A549 (cell line): ENCODE data around the gene FNIP2. TPM values are rescaled to one million over a fixed set of nuclear protein-coding genes. Genes with fewer than 3 reads are reported as not detected.

Source experiments
- ATAC-seq, 2 experiments: fragments of 200-7000 bp in 1 of 2; fragments of >200 bp in 1 of 2; cut with Nextera tagmentation in 1 of 2; cut with Tn5 transposase in 1 of 2; 3 replicates each; pipeline versions ENCODE4 v1.8.0 to v1.9.1; 2018 to 2020; ENCODE audit warnings: mild to moderate bottlenecking in 1 of 2, moderate library complexity in 1 of 2
- CTCF ChIA-PET: fragments of 300-600 bp; sonication (Branson Sonifier 250); formaldehyde crosslinking; extraction: SDS; loops from one replicate; lab custom pipeline; 2021; ENCODE audit warnings: antibody characterized with exemption, inconsistent platforms; lab: Yijun Ruan, JAX
- POLR2A ChIA-PET: fragments of 350-600 bp; formaldehyde crosslinking; extraction: SDS; loops from one replicate; lab custom pipeline; 2021; ENCODE audit warnings: antibody characterized with exemption, inconsistent platforms; lab: Yijun Ruan, JAX
- DNase-seq, 2 experiments: peaks; one replicate each; pipeline versions ENCODE4 v3.0.0 to v3.0.0-alpha.2; 2011 to 2016; ENCODE audit warnings: low read depth in 1 of 2, low spot score in 1 of 2
- FAIRE-seq: peaks from 2 replicates; lab custom pipeline; 2011; peaks lifted over from hg19 to GRCh38; lab: Jason Lieb, UNC
- H3K27ac ChIP-seq, 2 experiments: fragments of >200 bp; sonication (Bioruptor Twin); formaldehyde crosslinking; 3 replicates each; pipeline ENCODE4 v1.5.1; 2016 to 2017
- H3K4me1 ChIP-seq: fragments of >200 bp; sonication (Bioruptor Twin); formaldehyde crosslinking; 3 replicates; pipeline ENCODE4 v1.6.1; 2016
- H3K4me2 ChIP-seq: fragments of >200 bp; sonication (Bioruptor Twin); formaldehyde crosslinking; 3 replicates; pipeline ENCODE4 v1.6.1; 2016
- H3K4me3 ChIP-seq: fragments of >200 bp; sonication (Bioruptor Twin); formaldehyde crosslinking; 3 replicates; pipeline ENCODE4 v1.5.1; 2016
- H3K9me3 ChIP-seq: fragments of >200 bp; sonication (Bioruptor Twin); formaldehyde crosslinking; 3 replicates; pipeline ENCODE4 v1.6.1; 2016
- CBX2 ChIP-seq: fragments of 200-600 bp; sonication (generic); IDR thresholded peaks from 2 replicates; pipeline ENCODE4 v1.6.1; 2016; ENCODE audit warnings: low read depth, mild to moderate bottlenecking, borderline replicate concordance
- CEBPB ChIP-seq, 2 experiments: fragments of >200 bp in 1 of 2; sonication (Bioruptor Twin) in 1 of 2; formaldehyde crosslinking in 1 of 2; IDR thresholded peaks; 2 replicates each; pipeline ENCODE4 v1.6.1; 2012 to 2016
- CHD4 ChIP-seq: fragments of 200-600 bp; sonication (generic); IDR thresholded peaks from 2 replicates; pipeline ENCODE4 v1.6.1; 2016; ENCODE audit warnings: antibody characterized with exemption, mild to moderate bottlenecking, borderline replicate concordance
- EHF ChIP-seq: fragments of 250-450 bp; sonication (Bioruptor Pico); IDR thresholded peaks from 2 replicates; pipeline ENCODE4 v1.5.0; 2020; ENCODE audit warnings: mild to moderate bottlenecking
- EHMT2 ChIP-seq: fragments of 200-600 bp; sonication (generic); IDR thresholded peaks from 2 replicates; pipeline ENCODE4 v1.6.1; 2016; ENCODE audit warnings: antibody characterized with exemption, low read depth, mild to moderate bottlenecking, moderate library complexity
- FOSB ChIP-seq: fragments of 250-450 bp; sonication (Bioruptor Pico); IDR thresholded peaks from 2 replicates; pipeline ENCODE4 v1.5.0; 2020; ENCODE audit warnings: mild to moderate bottlenecking, moderate library complexity
- FOSL2 ChIP-seq, 2 experiments: fragments of 450-650 bp in 1 of 2; fragments of >200 bp in 1 of 2; sonication (Bioruptor Twin) in 1 of 2; formaldehyde crosslinking; IDR thresholded peaks; 2 replicates each; pipeline versions ENCODE4 v1.5.0 to v1.6.1; 2016 to 2020; ENCODE audit warnings: mild to moderate bottlenecking in 1 of 2, moderate library complexity in 1 of 2
- HEYL ChIP-seq: fragments of 250-450 bp; sonication (Bioruptor Pico); IDR thresholded peaks from 2 replicates; pipeline ENCODE4 v1.8.0; 2021; ENCODE audit warnings: mild to moderate bottlenecking, moderate library complexity
- HOXB5 ChIP-seq: fragments of 250-450 bp; sonication (Bioruptor Pico); IDR thresholded peaks from 2 replicates; pipeline ENCODE4 v1.5.0; 2020; ENCODE audit warnings: mild to moderate bottlenecking, moderate library complexity
- NFE2L2 ChIP-seq: fragments of 150-350 bp; conservative IDR thresholded peaks from 2 replicates; pipeline ENCODE4 v1.6.1; 2014; ENCODE audit warnings: low read length
- NPAS2 ChIP-seq: fragments of 250-450 bp; sonication (Bioruptor Pico); IDR thresholded peaks from 2 replicates; pipeline ENCODE4 v1.8.0; 2022; ENCODE audit warnings: mild to moderate bottlenecking, moderate library complexity, borderline replicate concordance
- PHF8 ChIP-seq: fragments of 200-600 bp; sonication (generic); IDR thresholded peaks from 2 replicates; pipeline ENCODE4 v1.6.1; 2016; ENCODE audit warnings: low read depth, mild to moderate bottlenecking, antibody characterized with exemption, moderate library complexity, borderline replicate concordance
- RFX5 ChIP-seq: fragments of 450-650 bp; IDR thresholded peaks from 2 replicates; pipeline ENCODE4 v1.7.1; 2014; ENCODE audit warnings: antibody characterized with exemption, mild to moderate bottlenecking, moderate library complexity
- RNF2 ChIP-seq: fragments of 200-600 bp; sonication (generic); IDR thresholded peaks from 2 replicates; pipeline ENCODE4 v1.6.1; 2016; ENCODE audit warnings: low read depth, mild to moderate bottlenecking, antibody characterized with exemption, moderate library complexity, borderline replicate concordance
- SMC3 ChIP-seq: fragments of >200 bp; sonication (Bioruptor Twin); formaldehyde crosslinking; IDR thresholded peaks from 3 replicates; pipeline ENCODE4 v1.6.1; 2018; ENCODE audit warnings: inconsistent platforms
- TFCP2L1 ChIP-seq: fragments of 250-450 bp; sonication (Bioruptor Pico); IDR thresholded peaks from 2 replicates; pipeline ENCODE4 v1.5.0; 2021; ENCODE audit warnings: mild to moderate bottlenecking
- ZC3H11A ChIP-seq: fragments of 450-650 bp; IDR thresholded peaks from 2 replicates; pipeline ENCODE4 v1.6.1; 2014; ENCODE audit warnings: antibody characterized with exemption, mild to moderate bottlenecking
- ZSCAN20 ChIP-seq: fragments of 250-450 bp; sonication (Bioruptor Pico); IDR thresholded peaks from 2 replicates; pipeline ENCODE4 v1.8.0; 2022; ENCODE audit warnings: mild to moderate bottlenecking, moderate library complexity
- WGBS: methylation state at CpG from one replicate; pipeline ENCODE4 v1.1.6; 2017; ENCODE audit errors: missing lambda C conversion rate; 5-methylcytosine and 5-hydroxymethylcytosine counted together
- polyA plus RNA-seq, 4 experiments: library from polyadenylated mRNA; depleted of rRNA in 3 of 4; stranded (reverse); fragments of >200 nt; fragmentation: RNase III in 1 of 4; extraction: RNeasy Plus Mini Kit Qiagen cat#74134 plus additional on column Dnase treatment in 1 of 4; gene quantifications; 2 replicates in 3 of 4; 3 replicates in 1 of 4; pipeline ENCODE4 v1.2.3, GENCODE V29; 2011 to 2017
- TF ChIP-seq, protein P1 (sequence below): fragments of >200 bp; sonication (Bioruptor Twin); formaldehyde crosslinking; IDR thresholded peaks from 3 replicates; pipeline ENCODE4 v1.5.1; 2016
- TF ChIP-seq, protein P2 (sequence below): fragments of 150-350 bp; IDR thresholded peaks from 2 replicates; pipeline ENCODE4 v1.6.1; 2014; ENCODE audit warnings: low read depth, mild to moderate bottlenecking, low read length
- TF ChIP-seq, protein P3 (sequence below): fragments of >200 bp; sonication (Bioruptor Twin); formaldehyde crosslinking; IDR thresholded peaks from 3 replicates; pipeline ENCODE4 v1.6.1; 2016
- TF ChIP-seq, protein P4 (sequence below): fragments of 450-650 bp; IDR thresholded peaks from 2 replicates; pipeline ENCODE4 v1.6.1; 2014; ENCODE audit warnings: antibody characterized with exemption
- TF ChIP-seq, protein P5 (sequence below): IDR thresholded peaks from 2 replicates; pipeline ENCODE4 v1.6.1; 2012
- TF ChIP-seq, protein P6 (sequence below): IDR thresholded peaks from 2 replicates; pipeline ENCODE4 v1.6.1; 2012; ENCODE audit warnings: low read depth, borderline replicate concordance
- TF ChIP-seq, protein P7 (sequence below): IDR thresholded peaks from 2 replicates; pipeline ENCODE4 v1.6.1; 2012

FNIP2 gene
- polyA plus RNA-seq, 2 of the 4 experiments (the other 2 are of a cell fraction), result 2.0 to 2.5 TPM

DNA sequence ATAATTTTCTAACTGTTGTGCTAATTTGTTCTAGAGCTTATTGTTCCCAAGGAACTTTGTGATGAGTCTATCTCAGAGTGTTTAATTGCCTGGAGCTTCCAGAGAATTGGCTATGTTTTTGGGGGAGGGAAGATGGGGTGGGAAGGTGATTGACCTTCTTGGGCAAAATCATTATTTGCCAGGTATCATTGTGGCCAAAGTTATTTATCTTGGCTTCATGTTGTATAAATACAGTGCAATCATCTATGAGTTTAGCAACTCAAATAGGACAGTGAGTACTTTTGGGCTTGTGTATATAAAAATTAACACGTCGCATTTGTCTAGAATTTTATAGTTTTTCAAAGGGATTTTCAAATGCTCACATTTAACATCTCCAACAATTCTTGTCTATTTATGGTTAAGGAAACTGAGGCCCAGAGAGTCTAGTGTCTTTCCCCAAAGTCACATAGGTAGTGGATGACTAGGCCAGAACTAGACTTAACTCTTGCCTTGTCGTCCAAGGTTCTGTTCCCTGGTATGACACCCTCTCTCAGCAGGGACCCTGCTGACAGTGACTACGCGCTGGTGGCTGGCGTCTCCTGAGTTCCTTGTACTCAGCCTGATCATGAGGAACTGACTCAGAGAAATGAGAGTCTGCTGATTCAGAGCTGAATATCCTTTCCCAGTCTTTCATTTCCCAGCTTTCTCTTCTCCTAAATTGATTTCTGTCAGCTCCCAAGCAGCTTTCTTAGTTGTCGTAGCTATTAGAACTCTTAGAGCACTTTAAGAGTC, 27.7 kb downstream of the FNIP2 start:
- FAIRE-seq, result no peak
- DNase-seq, result no peak
- 84% methylated on average over 7 of the region's 7 CpGs for WGBS
- TF ChIP-seq HEYL (CRISPR knock-in tag), result no peak
- no peak for TF ChIP-seq TFCP2L1 (CRISPR knock-in tag)
- TF ChIP-seq SMC3, result no peak
- TF ChIP-seq FOSL2 (IDR thresholded peaks at IDR 0.05), result no peak
- TF ChIP-seq FOSL2 (CRISPR knock-in tag; IDR thresholded peaks at IDR 0.05), result no peak
- TF ChIP-seq ZC3H11A, result no peak
- TF ChIP-seq ZSCAN20 (CRISPR knock-in tag), result no peak
- TF ChIP-seq, protein P1, sequence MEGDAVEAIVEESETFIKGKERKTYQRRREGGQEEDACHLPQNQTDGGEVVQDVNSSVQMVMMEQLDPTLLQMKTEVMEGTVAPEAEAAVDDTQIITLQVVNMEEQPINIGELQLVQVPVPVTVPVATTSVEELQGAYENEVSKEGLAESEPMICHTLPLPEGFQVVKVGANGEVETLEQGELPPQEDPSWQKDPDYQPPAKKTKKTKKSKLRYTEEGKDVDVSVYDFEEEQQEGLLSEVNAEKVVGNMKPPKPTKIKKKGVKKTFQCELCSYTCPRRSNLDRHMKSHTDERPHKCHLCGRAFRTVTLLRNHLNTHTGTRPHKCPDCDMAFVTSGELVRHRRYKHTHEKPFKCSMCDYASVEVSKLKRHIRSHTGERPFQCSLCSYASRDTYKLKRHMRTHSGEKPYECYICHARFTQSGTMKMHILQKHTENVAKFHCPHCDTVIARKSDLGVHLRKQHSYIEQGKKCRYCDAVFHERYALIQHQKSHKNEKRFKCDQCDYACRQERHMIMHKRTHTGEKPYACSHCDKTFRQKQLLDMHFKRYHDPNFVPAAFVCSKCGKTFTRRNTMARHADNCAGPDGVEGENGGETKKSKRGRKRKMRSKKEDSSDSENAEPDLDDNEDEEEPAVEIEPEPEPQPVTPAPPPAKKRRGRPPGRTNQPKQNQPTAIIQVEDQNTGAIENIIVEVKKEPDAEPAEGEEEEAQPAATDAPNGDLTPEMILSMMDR, result no peak
- no peak for TF ChIP-seq CBX2
- no peak for TF ChIP-seq RNF2
- no peak for TF ChIP-seq NPAS2 (CRISPR knock-in tag)
- TF ChIP-seq, protein P2, sequence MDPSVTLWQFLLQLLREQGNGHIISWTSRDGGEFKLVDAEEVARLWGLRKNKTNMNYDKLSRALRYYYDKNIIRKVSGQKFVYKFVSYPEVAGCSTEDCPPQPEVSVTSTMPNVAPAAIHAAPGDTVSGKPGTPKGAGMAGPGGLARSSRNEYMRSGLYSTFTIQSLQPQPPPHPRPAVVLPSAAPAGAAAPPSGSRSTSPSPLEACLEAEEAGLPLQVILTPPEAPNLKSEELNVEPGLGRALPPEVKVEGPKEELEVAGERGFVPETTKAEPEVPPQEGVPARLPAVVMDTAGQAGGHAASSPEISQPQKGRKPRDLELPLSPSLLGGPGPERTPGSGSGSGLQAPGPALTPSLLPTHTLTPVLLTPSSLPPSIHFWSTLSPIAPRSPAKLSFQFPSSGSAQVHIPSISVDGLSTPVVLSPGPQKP, result no peak
- no peak for TF ChIP-seq CHD4
- no peak for TF ChIP-seq CEBPB (IDR thresholded peaks at IDR 0.05)
- TF ChIP-seq, protein P3, sequence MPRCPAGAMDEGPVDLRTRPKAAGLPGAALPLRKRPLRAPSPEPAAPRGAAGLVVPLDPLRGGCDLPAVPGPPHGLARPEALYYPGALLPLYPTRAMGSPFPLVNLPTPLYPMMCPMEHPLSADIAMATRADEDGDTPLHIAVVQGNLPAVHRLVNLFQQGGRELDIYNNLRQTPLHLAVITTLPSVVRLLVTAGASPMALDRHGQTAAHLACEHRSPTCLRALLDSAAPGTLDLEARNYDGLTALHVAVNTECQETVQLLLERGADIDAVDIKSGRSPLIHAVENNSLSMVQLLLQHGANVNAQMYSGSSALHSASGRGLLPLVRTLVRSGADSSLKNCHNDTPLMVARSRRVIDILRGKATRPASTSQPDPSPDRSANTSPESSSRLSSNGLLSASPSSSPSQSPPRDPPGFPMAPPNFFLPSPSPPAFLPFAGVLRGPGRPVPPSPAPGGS, result no peak
- no peak for TF ChIP-seq RFX5
- no peak overlapping the region for H3K4me2 ChIP-seq
- no peak overlapping the region for H3K27ac ChIP-seq
- ChIA-PET CTCF (no interaction called here), POLR2A (no interaction called here)
- no peak for ATAC-seq
- no peak overlapping the region for H3K4me3 ChIP-seq
- H3K9me3 ChIP-seq, result no peaks in the 10 kb centered on the region
- H3K4me1 ChIP-seq, result peaks cover 18% of the 10 kb centered on the region; the same call in 2 of the 3 replicates

DNA sequence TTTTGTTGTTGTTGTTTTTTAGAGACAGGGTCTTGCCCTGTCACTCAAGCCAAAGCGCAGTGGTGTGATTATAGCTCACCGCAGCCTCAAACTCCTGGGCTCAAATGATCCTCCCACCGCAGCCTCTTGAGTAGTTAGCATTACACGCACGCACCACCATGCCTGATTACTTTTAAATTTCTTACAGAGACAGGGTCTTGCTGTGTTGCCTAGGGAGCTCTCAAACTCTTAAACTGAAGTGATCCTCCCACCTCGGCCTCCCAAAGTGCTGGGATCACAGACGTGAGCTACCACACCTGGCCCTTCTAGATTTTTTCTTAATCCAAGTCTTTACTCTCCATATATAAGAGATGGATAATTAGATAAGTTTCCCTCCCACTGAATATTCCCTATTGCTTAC, 29.2 kb downstream of the FNIP2 start:
- WGBS, result 94% methylated on average over 7 of the region's 7 CpGs
- TF ChIP-seq NFE2L2 (no peak), ZC3H11A (no peak), EHMT2 (no peak), EHF (CRISPR knock-in tag) (no peak), HOXB5 (CRISPR knock-in tag) (no peak), FOSB (no peak), CBX2 (no peak), TFCP2L1 (CRISPR knock-in tag) (no peak), PHF8 (no peak)
- TF ChIP-seq, protein P4, sequence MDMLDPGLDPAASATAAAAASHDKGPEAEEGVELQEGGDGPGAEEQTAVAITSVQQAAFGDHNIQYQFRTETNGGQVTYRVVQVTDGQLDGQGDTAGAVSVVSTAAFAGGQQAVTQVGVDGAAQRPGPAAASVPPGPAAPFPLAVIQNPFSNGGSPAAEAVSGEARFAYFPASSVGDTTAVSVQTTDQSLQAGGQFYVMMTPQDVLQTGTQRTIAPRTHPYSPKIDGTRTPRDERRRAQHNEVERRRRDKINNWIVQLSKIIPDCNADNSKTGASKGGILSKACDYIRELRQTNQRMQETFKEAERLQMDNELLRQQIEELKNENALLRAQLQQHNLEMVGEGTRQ, result no peak
- TF ChIP-seq, protein P5, sequence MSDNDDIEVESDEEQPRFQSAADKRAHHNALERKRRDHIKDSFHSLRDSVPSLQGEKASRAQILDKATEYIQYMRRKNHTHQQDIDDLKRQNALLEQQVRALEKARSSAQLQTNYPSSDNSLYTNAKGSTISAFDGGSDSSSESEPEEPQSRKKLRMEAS, result no peak
- TF ChIP-seq, protein P6, sequence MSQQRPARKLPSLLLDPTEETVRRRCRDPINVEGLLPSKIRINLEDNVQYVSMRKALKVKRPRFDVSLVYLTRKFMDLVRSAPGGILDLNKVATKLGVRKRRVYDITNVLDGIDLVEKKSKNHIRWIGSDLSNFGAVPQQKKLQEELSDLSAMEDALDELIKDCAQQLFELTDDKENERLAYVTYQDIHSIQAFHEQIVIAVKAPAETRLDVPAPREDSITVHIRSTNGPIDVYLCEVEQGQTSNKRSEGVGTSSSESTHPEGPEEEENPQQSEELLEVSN, result no peak
- TF ChIP-seq, protein P7, sequence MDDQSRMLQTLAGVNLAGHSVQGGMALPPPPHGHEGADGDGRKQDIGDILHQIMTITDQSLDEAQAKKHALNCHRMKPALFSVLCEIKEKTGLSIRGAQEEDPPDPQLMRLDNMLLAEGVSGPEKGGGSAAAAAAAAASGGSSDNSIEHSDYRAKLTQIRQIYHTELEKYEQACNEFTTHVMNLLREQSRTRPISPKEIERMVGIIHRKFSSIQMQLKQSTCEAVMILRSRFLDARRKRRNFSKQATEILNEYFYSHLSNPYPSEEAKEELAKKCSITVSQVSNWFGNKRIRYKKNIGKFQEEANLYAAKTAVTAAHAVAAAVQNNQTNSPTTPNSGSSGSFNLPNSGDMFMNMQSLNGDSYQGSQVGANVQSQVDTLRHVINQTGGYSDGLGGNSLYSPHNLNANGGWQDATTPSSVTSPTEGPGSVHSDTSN, result no peak
- TF ChIP-seq, protein P3, result no peak
- TF ChIP-seq, all 56 proteins: peak for 0
- CTCF ChIA-PET, result no interaction called here
- Histone ChIP-seq H3K4me1 (peaks cover 14% of the 10 kb centered on the region; the same call in 2 of the 3 replicates), H3K27ac (no peak overlapping the region), H3K4me2 (no peak overlapping the region), H3K4me3 (no peak overlapping the region), H3K9me3 (no peaks in the 10 kb centered on the region)
- FAIRE-seq, result no peak
- POLR2A ChIA-PET, result no interaction called here
- no peak for ATAC-seq
- no peak for DNase-seq
